Skin epidermis (tissue), 12 donors: ENCODE data around the gene C1QL2.

Source experiments
- H3K27ac ChIP-seq, 21 experiments: fragments of 200-600 bp; sonication (generic) in 11 of 21; one replicate each; pipeline ENCODE4 v1.5.0; 2020; ENCODE audit warnings: mild to moderate bottlenecking in 3 of 21, inconsistent platforms in 2 of 21, moderate library complexity in 2 of 21
- H3K4me3 ChIP-seq, 7 experiments: fragments of 200-600 bp; sonication (generic) in 2 of 7; one replicate each; pipeline ENCODE4 v1.5.0; 2020; ENCODE audit warnings: inconsistent platforms in 2 of 7, mild to moderate bottlenecking in 2 of 7, moderate library complexity in 1 of 7

The C1QL2 gene

DNA sequence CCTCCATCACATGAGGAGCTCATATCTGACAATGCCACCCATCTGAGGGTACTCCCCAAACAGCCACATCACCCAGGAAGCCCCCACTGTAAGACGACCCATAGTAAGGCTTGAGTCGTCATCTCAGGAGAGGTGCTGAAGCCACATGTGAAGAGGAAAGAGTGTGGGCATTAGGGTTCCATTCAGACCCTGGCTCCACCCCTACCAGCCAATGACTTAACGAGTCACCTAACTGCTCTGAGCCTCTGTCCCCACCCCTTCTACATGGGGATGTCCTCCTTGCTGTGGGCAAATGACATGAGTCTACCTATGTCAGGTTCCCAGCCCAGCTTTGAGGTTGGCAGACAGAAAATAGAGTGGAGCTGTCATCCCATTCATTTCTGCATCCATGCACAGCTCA lies 46.3 kb downstream of the C1QL2 start:
- H3K4me3 ChIP-seq: no peak overlapping the region
- no peak overlapping the region for H3K27ac ChIP-seq

- H3K4me3 ChIP-seq: no peak overlapping the region
- no peak overlapping the region for H3K27ac ChIP-seq
Measured at GRCh38 chr2:119111115-119111975, 47.2 kb downstream of the C1QL2 start.

DNA sequence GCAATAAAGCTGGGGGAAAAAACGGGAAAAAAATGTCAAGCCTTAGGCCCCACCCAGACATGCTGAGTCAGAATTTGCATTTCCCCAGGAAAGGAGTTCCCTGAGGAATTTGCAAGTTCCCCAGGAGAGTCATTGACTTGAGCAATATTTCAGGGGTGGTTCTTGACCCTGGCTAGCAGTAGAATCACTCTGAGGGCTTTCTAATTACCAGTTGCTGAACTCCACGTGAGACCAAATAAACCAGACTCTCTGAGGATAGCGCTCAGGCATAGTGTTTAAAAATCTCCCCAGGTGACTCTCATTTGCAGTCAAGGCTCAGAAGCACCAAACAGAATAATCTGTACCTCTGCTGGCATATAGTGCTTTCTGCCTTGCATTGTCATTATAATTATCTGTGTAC lies 48.7 kb downstream of the C1QL2 start:
- H3K27ac ChIP-seq: no peak overlapping the region
- no peak overlapping the region for H3K4me3 ChIP-seq

- H3K4me3 ChIP-seq: no peak overlapping the region
- no peak overlapping the region for H3K27ac ChIP-seq
Measured at GRCh38 chr2:119108186-119108585, 50.4 kb downstream of the C1QL2 start.

DNA sequence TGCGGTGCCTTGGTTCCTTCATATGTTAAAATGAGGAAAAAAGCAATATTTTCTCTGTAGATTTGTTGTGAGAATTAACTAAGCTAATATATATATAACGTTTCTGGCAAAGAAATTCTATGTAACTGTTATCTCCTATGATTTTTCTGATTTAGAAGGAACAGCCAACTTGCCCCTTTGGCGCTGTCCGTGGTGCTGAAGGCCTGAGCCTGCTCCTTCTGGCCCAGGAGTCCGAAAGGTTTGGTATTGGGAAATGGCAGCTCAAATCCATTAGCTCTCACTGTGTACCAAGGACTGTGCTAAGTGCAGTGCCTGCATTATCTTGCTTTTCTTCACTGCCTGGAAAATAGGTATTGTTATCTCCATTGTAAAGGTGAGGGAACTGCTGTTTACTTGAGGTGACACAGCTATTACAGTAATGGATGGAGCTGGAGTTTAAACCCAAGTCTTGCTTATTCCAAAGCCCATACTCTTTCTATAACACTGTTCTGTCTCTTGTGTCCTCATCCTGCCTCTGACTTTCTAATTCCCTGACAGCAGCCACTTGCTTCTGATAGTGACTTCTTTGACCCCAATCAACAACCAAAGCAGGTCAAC lies 52.2 kb downstream of the C1QL2 start:
- Histone ChIP-seq H3K4me3 (no peak overlapping the region), H3K27ac (no peak overlapping the region)
